GM12891 (cell line): ENCODE data around the gene LMAN2L.

ENCODE experiments used
- POLR2A ChIP-seq: IDR thresholded peaks from 2 replicates; pipeline ENCODE4 v1.6.1; 2011; ENCODE audit warnings: low read depth, low read length, control low read depth
- POLR2AphosphoS5 ChIP-seq: IDR thresholded peaks from 2 replicates; pipeline ENCODE4 v1.6.1; 2011; ENCODE audit warnings: low read depth, low read length, control low read depth
- SPI1 ChIP-seq: IDR thresholded peaks from 2 replicates; pipeline ENCODE4 v1.6.1; 2011; ENCODE audit warnings: low read depth, low read length, control low read depth
- TAF1 ChIP-seq: IDR thresholded peaks from 2 replicates; pipeline ENCODE4 v1.6.1; 2011; ENCODE audit warnings: low read depth, low read length, control low read depth

DNA sequence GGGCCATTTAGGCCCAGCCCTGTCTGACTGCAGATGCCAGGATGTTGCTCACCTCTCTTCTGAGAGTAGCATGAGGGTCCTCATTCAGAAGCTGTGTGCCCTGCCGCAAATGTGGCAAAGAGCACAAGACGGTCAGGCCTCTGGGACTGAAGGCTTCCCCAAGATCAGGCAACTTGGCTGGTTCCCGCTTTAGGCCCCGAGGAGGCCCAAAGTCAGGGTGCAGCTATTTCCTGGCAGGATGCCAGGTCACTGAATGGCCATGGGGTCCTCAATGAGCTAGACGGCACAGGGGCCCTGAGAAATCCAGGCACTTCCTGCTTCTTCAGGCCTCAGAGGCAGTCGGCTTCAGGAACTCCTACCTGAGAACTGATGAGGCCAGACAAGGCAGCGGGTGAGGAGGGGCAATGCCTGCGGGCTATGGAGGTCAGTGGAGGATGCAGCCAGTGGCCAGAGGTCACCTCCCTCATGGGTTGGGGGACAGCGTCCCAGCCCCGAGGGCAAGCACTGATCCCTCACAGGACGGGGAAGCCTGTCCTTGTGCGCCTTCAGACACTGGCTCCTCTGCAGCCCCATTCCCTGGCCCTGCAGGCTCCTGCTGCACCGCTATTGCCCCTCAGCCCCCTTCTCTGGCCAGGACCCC, 44.9 kb downstream of the LMAN2L start:
- TF ChIP-seq POLR2AphosphoS5, result no peak
- TF ChIP-seq SPI1, result no peak
- no peak for TF ChIP-seq POLR2A
- no peak for TF ChIP-seq TAF1
